RWPE1 (cell line): Measurements from ENCODE around the gene CD247.

ENCODE experiments used
- CTCF ChIA-PET: fragments of 350-600 bp; sonication (Branson Sonifier 250); formaldehyde crosslinking; extraction: SDS; loops from one replicate; lab custom pipeline; 2021; lab: Yijun Ruan, JAX
- POLR2A ChIA-PET: fragments of 400-600 bp; formaldehyde crosslinking; extraction: SDS; loops from one replicate; lab custom pipeline; 2020; ENCODE audit warnings: antibody characterized with exemption; ENCODE audit not compliant: low non-redundant PET; lab: Yijun Ruan, JAX
- DNase-seq: peaks from one replicate; pipeline ENCODE4 v3.0.0; 2012; ENCODE audit warnings: low spot score
- H3K27ac ChIP-seq: fragments of 450-650 bp; 2 replicates; pipeline ENCODE4 v1.5.1; 2017
- CTCF ChIP-seq: fragments of 450-650 bp; conservative IDR thresholded peaks from 2 replicates; pipeline ENCODE4 v1.5.1; 2017; ENCODE audit warnings: low read depth, mild to moderate bottlenecking

The CD247 gene

GRCh38 chr1:167465743-167466142, 52.6 kb downstream of the CD247 start:
- TF ChIP-seq CTCF, result no peak
- no peak overlapping the region for H3K27ac ChIP-seq
- CTCF ChIA-PET, result interaction anchor here (0.6 kb wide), 1 partner anchor 91 kb away, joined by 4 read pairs; no protein-coding TSS in a partner anchor
- POLR2A ChIA-PET, result no interaction called here
- no peak for DNase-seq

- CTCF ChIA-PET, result interaction anchor here (0.6 kb wide), 1 partner anchor 92 kb away, joined by 4 read pairs; no protein-coding TSS in a partner anchor
- DNase-seq, result no peak
- TF ChIP-seq CTCF, result no peak
- POLR2A ChIA-PET, result no interaction called here
- no peak overlapping the region for H3K27ac ChIP-seq
Measured at GRCh38 chr1:167465018-167465417, 53.3 kb downstream of the CD247 start.

GRCh38 chr1:167463875-167464575, 54.3 kb downstream of the CD247 start:
- POLR2A ChIA-PET, result no interaction called here
- no peak for DNase-seq
- no peak for TF ChIP-seq CTCF
- CTCF ChIA-PET, result interaction anchor here (0.7 kb wide), 1 partner anchor 218 kb away, joined by 3 read pairs; no protein-coding TSS in a partner anchor
- no peak overlapping the region for H3K27ac ChIP-seq

GRCh38 chr1:167463080-167463479, 55.2 kb downstream of the CD247 start:
- ChIA-PET POLR2A (no interaction called here), CTCF (interaction anchor here (0.6 kb wide), 1 partner anchor 228 kb away, joined by 3 read pairs; no protein-coding TSS in a partner anchor)
- TF ChIP-seq CTCF, result no peak
- H3K27ac ChIP-seq, result no peak overlapping the region
- DNase-seq, result no peak

- no peak for TF ChIP-seq CTCF
- ChIA-PET POLR2A (no interaction called here), CTCF (interaction anchor here (0.6 kb wide), 1 partner anchor 228 kb away, joined by 3 read pairs; no protein-coding TSS in a partner anchor)
- no peak for DNase-seq
- no peak overlapping the region for H3K27ac ChIP-seq
Measured at GRCh38 chr1:167462341-167462740, 56.0 kb downstream of the CD247 start.

- H3K27ac ChIP-seq, result no peak overlapping the region
- ChIA-PET POLR2A (no interaction called here), CTCF (no interaction called here)
- no peak for DNase-seq
- no peak for TF ChIP-seq CTCF
Measured at GRCh38 chr1:167460836-167461235, 57.5 kb downstream of the CD247 start.
